T47D (cell line): Measurements from ENCODE around the gene HMGB4.

Experiments
- DNase-seq, 2 experiments: peaks; one replicate each; pipeline versions ENCODE4 v3.0.0 to v3.0.0-alpha.2; 2011 to 2012; ENCODE audit warnings: low read depth in 1 of 2, low spot score in 1 of 2
- JUND ChIP-seq: IDR thresholded peaks from 2 replicates; pipeline ENCODE4 v1.6.1; 2012; ENCODE audit warnings: low read depth
- in situ Hi-C: cut with HindIII; loops from 2 replicates; pipeline ENCODE4 v1.10.0; 2016; ENCODE audit warnings: low sequenced_read_pairs, low pct_unique_long_range_greater_than_20kb

The HMGB4 gene

DNA sequence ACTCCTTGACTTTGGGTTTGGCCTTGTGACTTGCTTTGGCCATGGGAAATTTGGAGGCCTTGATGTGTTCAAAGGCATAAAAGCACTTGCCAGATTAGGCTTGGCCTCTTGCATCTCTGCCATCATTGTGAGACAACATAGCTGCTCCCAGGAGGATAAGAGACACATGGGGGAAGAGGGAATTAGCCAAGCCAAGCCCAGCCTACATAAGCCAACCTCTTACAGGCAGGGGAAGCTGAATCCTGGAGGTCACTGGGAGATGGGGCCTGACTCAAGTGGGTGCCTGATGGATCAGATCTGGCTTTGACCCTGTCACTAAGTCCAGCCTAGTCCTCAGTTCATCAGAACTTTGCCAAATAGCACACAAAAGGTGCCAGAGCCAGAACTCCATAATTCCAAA is 37.6 kb upstream of the HMGB4 start:
- no peak for TF ChIP-seq JUND
- in situ Hi-C loops = no loop called here
- no peak for DNase-seq

DNA sequence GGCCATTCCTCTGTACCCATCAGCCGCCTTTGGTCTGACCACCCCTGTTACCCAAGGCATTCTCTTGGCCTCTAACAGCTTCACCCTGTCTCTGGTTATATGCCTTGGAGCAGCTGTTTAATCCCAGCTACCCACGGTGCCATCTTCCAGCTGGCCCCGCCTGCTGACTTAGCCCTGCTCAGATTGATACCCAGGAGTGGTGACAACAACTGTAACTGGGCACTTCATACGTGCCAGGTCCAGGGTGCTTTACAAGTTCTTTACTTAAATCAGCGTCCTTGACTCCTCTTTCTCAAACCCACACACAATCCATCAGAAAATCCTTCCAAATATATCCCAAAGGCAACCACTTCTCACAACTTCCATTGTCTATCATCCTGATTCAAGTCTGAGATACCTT is 37.2 kb upstream of the HMGB4 start:
- TF ChIP-seq JUND = no peak
- in situ Hi-C loops = no loop called here
- no peak for DNase-seq

DNA sequence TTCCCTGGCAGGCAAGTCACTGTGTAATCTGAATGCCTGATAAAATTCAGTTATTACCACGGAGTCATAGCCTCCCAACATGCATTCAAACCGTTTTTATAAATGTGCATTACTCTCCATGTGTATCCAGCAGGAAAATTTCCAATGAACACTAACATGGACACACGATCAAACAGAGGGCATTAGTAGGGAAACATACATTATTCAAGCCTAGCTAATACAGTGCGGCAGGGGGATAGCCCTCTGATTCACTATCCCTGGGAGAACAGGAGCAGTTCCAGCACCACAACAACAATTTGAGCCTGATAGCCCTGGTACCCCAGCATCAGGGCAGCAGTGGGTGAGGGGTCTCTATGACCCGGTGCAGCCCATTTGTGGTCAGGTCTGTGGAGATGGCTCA is 35.8 kb upstream of the HMGB4 start:
- in situ Hi-C loops = no loop called here
- no peak for TF ChIP-seq JUND
- no peak for DNase-seq

DNA sequence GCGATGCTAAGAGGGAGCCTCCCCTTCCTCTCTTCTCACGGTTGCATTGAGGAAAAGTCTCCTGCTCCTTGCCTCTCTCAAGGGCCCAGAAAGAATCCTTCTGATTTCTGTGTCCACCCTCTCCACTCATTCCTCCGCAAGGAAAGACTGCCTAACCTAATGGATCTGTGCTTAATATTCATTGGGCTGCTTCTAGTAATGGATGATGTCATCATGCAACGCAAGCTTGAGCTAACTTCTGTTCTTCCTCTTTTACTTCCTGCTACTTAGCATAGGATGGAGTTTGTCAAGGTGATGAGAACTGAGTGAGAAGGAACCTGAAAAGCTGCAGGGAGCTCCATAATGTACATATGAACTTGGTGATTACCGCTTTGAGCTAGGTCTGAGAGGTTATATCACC is 35.2 kb upstream of the HMGB4 start:
- no peak for DNase-seq
- in situ Hi-C loops = no loop called here
- no peak for TF ChIP-seq JUND

DNA sequence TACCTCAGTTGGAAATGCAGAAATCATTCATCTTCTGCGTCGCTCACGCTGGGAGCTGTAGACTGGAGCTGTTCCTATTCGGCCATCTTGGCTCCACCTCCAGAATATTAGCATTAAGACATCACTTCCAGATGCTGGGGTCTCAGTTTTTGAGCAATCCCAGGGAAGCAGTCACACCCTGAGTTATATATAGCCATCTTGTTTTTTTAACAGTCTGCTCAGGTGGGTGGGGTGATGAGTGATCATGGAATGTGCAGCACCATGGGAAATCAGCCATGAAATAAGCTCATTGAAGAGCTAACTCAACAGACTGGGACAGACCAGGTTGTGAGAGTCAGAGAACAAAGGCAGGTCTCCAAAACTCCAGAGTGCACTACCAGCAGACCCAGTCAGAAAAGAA is 27.0 kb upstream of the HMGB4 start:
- no peak for TF ChIP-seq JUND
- no peak for DNase-seq
- in situ Hi-C loops = no loop called here

DNA sequence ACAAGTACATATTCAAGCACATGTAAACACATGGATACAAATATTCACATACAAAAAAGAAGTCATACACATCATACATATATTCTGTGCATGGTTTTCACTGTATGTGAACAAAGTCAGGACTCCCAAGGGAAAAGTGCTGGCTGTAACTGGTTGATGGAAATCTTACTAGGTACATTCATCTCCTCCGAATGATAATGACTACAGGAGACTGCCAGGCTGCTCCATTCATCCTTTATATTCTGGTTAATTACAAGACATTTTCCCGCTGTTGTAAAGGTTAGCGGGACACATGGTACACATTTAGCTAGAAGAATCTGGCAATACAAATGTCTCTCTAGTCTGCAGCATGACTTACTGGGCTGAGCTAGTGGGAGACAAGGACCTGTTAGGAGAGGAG is 26.2 kb upstream of the HMGB4 start:
- in situ Hi-C loops = no loop called here
- TF ChIP-seq JUND = no peak

DNA sequence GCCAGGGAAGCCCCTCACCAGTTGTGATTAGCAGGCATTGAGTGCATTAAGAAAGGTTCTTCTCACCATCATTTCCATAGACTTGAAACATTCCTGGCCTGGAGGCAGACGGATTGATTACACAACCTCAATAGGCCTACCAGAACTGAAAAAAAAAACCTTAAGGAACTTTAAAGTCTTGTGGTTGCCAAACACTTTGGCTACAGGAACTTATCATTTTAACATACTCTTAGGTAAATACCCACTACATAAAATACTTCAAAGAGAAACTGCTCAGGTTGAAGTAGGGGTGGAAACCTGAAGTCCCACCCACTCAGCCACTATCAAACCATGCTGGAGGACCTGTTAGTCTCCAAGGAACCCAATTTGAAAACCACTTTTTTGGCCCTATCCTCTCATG is 22.4 kb upstream of the HMGB4 start:
- in situ Hi-C loops = no loop called here
- no peak for TF ChIP-seq JUND
- no peak for DNase-seq

More for the DNA sequence above, 26.2 kb upstream of the HMGB4 start:
- DNase-seq = no peak

DNA sequence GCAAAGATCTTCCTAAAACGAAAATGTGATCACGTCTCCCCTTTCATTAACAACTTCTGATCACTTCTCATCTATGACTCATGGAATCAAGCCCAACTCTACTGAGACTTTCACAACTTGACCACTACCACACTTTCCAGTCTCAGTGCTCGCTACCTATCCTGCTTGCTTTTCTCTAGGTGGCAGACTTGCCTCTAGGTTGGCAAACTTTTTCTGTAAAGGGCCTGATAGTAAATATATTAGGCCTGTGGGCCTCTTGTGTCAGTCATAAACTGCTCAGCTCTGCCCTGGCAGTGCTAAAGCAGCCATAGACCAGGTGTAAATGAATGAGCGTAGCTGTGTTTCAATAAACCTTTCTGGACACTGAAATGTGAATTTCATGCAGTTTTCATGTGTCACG is 21.5 kb upstream of the HMGB4 start:
- TF ChIP-seq JUND = no peak
- in situ Hi-C loops = no loop called here
- DNase-seq = peak in 1 of 2 experiments; percentile 12

DNA sequence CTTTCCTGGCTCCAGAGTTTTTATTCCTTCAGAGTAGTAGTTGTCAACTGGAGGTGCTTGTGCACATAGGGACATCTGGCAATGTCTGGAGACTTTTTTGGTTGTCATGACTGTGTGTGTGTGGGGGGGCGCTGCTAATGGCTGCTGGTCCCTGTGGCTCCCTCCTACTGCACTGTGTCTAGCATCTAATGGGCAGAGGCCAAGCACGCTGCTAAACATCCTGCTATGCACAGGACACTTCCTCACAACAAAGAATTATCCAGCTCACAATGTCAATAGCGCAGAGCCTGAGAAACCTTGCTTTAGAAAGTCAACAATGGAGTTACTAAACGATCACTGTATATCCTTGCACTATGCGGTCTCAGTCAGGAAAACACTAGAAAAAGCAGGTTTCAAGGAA is 19.7 kb upstream of the HMGB4 start:
- in situ Hi-C loops = no loop called here
- no peak for TF ChIP-seq JUND
- no peak for DNase-seq

DNA sequence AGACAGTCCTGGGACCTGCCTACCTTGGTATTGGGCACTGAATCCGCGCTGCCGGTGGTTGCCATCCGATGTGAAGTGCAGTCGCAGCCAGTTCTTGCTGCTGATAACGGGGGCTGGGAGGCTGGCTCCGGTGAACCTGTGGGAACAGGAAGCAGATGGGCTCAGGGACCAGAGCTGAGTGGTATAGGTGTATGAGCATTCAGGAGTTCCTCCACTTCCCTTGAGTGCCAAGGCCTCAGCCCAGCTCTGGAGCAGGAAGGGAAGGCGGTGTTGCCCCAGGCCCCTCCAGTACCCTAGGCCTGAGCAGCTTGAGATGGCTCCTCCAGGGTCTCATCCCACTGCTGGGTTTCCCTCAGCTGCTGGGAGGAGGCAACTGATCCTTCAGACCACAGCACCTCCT is 17.0 kb upstream of the HMGB4 start:
- DNase-seq = no peak
- no peak for TF ChIP-seq JUND
- in situ Hi-C loops = no loop called here

DNA sequence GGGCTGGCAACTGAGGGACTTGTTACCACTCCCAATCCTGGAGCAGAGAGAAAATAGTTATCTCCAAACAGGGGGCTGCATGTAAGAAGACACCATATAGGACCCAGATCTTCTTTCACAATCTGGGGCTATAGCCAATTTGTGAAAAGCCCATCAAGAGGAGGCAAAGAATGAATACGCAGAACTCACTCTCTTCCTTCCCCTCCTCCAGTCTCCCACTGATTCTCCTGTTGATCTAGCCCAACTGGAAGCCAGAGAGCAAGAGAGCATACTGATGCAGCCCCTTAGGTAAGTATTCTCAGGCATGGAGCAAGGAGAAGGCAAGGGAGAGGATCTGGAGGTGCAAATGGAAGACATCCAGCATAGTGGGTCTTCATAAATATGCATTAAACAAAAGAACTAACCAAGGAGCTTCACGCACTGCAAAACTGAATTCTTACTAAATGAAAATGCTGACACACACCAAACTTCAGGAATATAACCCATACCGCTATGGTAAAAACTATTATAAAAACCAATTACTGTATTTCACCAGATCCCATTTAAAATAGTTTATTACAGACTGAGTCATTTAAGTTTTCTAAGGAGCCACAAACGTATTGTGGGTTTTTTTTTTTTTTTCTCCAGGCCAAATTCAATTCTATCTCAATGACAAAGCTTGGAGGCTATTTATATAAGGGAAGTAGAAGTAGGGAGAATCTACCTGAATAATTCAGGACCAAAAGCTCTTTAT is 15.5 kb upstream of the HMGB4 start:
- in situ Hi-C loops = no loop called here
- TF ChIP-seq JUND = no peak
- DNase-seq = no peak

DNA sequence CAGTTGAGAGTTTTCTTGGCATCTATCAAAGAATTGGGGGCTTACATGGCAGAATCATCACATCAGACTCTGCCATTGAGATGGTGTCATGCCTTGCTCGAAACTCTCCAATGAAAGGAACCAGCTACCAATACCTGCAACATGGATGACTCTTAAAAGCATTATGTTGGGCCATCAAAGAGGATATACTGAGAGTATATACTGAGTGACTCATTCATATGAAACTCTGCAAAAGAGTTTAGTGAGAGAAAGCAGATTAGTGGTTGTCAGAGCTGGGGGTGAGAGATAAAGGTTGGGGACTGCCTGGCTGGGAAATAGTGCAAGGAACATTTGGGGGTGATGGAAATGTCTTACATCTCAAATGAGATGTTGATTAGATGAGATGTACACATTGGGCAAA is 14.7 kb upstream of the HMGB4 start:
- no peak for TF ChIP-seq JUND
- in situ Hi-C loops = no loop called here

DNA sequence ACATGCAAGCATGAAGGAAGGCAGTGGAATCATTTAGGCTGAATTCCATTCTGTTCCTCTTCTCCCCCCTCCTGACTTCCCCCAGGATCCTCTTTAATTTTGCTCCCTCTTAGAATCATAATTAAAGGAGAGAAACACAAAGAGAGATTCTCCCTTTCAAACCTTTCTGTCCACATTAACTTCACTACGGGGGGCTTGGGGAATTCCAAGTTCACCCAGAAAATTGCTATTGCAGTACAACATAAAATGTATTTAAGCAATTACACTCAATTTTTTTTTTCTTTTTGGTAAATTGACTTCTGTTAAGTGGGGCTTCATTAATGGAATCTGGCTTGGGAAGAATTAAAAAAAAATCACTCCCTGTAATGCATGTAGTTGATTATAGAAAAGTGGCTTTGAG is 13.4 kb upstream of the HMGB4 start:
- in situ Hi-C loops = no loop called here
- DNase-seq = no peak
- no peak for TF ChIP-seq JUND

More for the DNA sequence above, 14.7 kb upstream of the HMGB4 start:
- DNase-seq = no peak

DNA sequence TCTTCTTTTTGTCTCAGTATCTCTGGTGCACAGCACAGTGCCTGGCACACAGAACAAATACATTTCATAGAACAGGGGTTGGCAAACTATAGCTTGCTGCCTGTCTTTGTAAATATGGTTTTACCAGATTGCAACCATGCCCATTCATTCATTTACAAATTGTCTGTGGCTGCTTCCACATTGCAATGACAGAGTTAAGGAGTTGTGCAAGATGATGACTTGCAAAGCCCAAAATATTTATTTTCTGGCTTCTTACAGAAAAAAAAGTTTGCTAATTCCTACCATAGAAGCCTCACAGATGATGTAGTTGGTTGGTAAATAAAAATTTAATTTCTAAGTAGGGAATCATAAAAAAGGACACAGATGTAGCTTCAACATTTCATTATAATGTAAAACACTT is 11.2 kb upstream of the HMGB4 start:
- in situ Hi-C loops = no loop called here
- no peak for DNase-seq

More for the DNA sequence above, 11.2 kb upstream of the HMGB4 start:
- no peak for TF ChIP-seq JUND
